H1 (cell line): ENCODE measurements around the gene FCRL5. TPM values are rescaled to one million over a fixed set of nuclear protein-coding genes. Genes with fewer than 3 reads are reported as not detected.

Experiments
- CTCF ChIA-PET: fragments of 300-600 bp; sonication (Branson Sonifier 250); formaldehyde crosslinking; loops from one replicate; lab custom pipeline; 2021; ENCODE audit not compliant: partially characterized antibody; lab: Charles Lee
- POLR2A ChIA-PET: fragments of 300-600 bp; sonication (Branson Sonifier 250); formaldehyde crosslinking; loops from one replicate; lab custom pipeline; 2021; ENCODE audit warnings: inconsistent platforms; ENCODE audit not compliant: partially characterized antibody; lab: Charles Lee
- DNase-seq, 2 experiments: peaks; one replicate each; pipeline versions ENCODE4 v3.0.0 to v3.0.0-alpha.2; 2010 to 2022; ENCODE audit warnings: low spot score in 2 of 2, low read depth in 1 of 2, mixed read lengths in 1 of 2
- FAIRE-seq: peaks from 2 replicates; lab custom pipeline; 2011; peaks lifted over from hg19 to GRCh38; lab: Jason Lieb, UNC
- H2AFZ ChIP-seq: 2 replicates; pipeline ENCODE4 v1.8.1; 2012; ENCODE audit warnings: low read length, inconsistent platforms
- H2AK5ac ChIP-seq: 2 replicates; pipeline ENCODE4 v1.6.1; 2013; ENCODE audit warnings: low read depth, low read length
- H2BK120ac ChIP-seq: replicated peaks from 2 replicates; pipeline ENCODE3; 2013; ENCODE audit warnings: low read depth, low read length, inconsistent platforms
- H2BK12ac ChIP-seq: 2 replicates; pipeline ENCODE4 v1.6.1; 2013; ENCODE audit warnings: low read depth, low read length
- H2BK15ac ChIP-seq: 2 replicates; pipeline ENCODE4 v1.6.1; 2013; ENCODE audit warnings: low read length
- H2BK20ac ChIP-seq: 2 replicates; pipeline ENCODE4 v1.6.1; 2013; ENCODE audit warnings: low read length
- H2BK5ac ChIP-seq: 2 replicates; pipeline ENCODE4 v1.6.1; 2013; ENCODE audit warnings: low read depth, low read length
- H3K14ac ChIP-seq: 2 replicates; pipeline ENCODE4 v1.6.1; 2013; ENCODE audit warnings: inconsistent platforms; ENCODE audit not compliant: insufficient read length
- H3K18ac ChIP-seq: 2 replicates; pipeline ENCODE4 v1.6.1; 2013; ENCODE audit warnings: low read length; ENCODE audit errors: extremely low read depth
- H3K23ac ChIP-seq: 2 replicates; pipeline ENCODE4 v1.6.1; 2013; ENCODE audit warnings: inconsistent platforms; ENCODE audit not compliant: insufficient read length
- H3K23me2 ChIP-seq: 2 replicates; pipeline ENCODE4 v1.6.1; 2013; ENCODE audit warnings: low read depth, low read length
- H3K27ac ChIP-seq: 2 replicates; pipeline ENCODE4 v1.6.1; 2011; ENCODE audit warnings: low read depth, low read length, inconsistent platforms
- H3K27me3 ChIP-seq, 4 experiments: replicated peaks in 1 of 4; 1 replicate in 1 of 4; 2 replicates in 3 of 4; pipeline versions ENCODE4 v1.6.1 to v1.8.1; 2011 to 2013; ENCODE audit warnings: low read length in 3 of 4, mild to moderate bottlenecking in 3 of 4, inconsistent platforms in 2 of 4, mixed read lengths in 2 of 4, moderate library complexity in 1 of 4; ENCODE audit not compliant: control insufficient read depth in 3 of 4, insufficient read depth in 3 of 4; ENCODE audit errors: extremely low read depth in 1 of 4
- H3K36me3 ChIP-seq, 4 experiments: 2 replicates each; pipeline versions ENCODE4 v1.6.1 to v1.8.1; 2011 to 2013; ENCODE audit warnings: mild to moderate bottlenecking in 4 of 4, low read length in 3 of 4, moderate library complexity in 2 of 4, control low read depth in 1 of 4, inconsistent platforms in 1 of 4; ENCODE audit not compliant: insufficient read depth in 4 of 4, control insufficient read depth in 2 of 4
- H3K4ac ChIP-seq: replicated peaks from 2 replicates; pipeline ENCODE3; 2013; ENCODE audit warnings: low read length, low read depth, mixed read lengths, inconsistent platforms; ENCODE audit not compliant: insufficient read length
- H3K4me1 ChIP-seq, 4 experiments: replicated peaks in 1 of 4; 1 replicate in 1 of 4; 2 replicates in 3 of 4; pipeline versions ENCODE4 v1.6.1 to v1.8.1; 2011 to 2013; ENCODE audit warnings: low read length in 3 of 4, inconsistent platforms in 2 of 4, mixed read lengths in 1 of 4; ENCODE audit not compliant: insufficient read depth in 4 of 4, control insufficient read depth in 3 of 4
- H3K4me2 ChIP-seq, 2 experiments: 2 replicates each; pipeline versions ENCODE4 v1.6.1 to v1.8.1; 2011 to 2013; ENCODE audit warnings: low read depth in 2 of 2, low read length in 2 of 2, control low read depth in 1 of 2, inconsistent platforms in 1 of 2, mild to moderate bottlenecking in 1 of 2; ENCODE audit not compliant: insufficient read depth in 1 of 2
- H3K4me3 ChIP-seq, 4 experiments: fragments of 200-600, 300-600 bp in 1 of 4; sonication (generic), shearing (Covaris generic), sonication (Bioruptor Twin) in 1 of 4; 2 replicates each; pipeline versions ENCODE4 v1.5.1 to v1.8.1; 2011 to 2016; ENCODE audit warnings: low read length in 4 of 4, low read depth in 3 of 4, control low read depth in 2 of 4, inconsistent platforms in 2 of 4, mild to moderate bottlenecking in 2 of 4, mixed read lengths in 1 of 4, moderate library complexity in 1 of 4; ENCODE audit not compliant: insufficient read depth in 2 of 4; ENCODE audit errors: extremely low read depth in 1 of 4
- H3K56ac ChIP-seq: replicated peaks from 2 replicates; pipeline ENCODE3; 2013; ENCODE audit warnings: low read depth, mild to moderate bottlenecking, mixed read lengths, low read length, inconsistent platforms; ENCODE audit not compliant: insufficient read length
- H3K79me1 ChIP-seq: 2 replicates; pipeline ENCODE4 v1.6.1; 2013; ENCODE audit warnings: low read depth, low read length, control low read depth
- H3K79me2 ChIP-seq, 2 experiments: 2 replicates each; pipeline versions ENCODE4 v1.6.1 to v1.8.1; 2012 to 2013; ENCODE audit warnings: low read length in 2 of 2, mild to moderate bottlenecking in 2 of 2, inconsistent platforms in 1 of 2; ENCODE audit not compliant: insufficient read depth in 2 of 2, control insufficient read depth in 1 of 2
- H3K9ac ChIP-seq, 4 experiments: replicated peaks in 1 of 4; 1 replicate in 1 of 4; 2 replicates in 3 of 4; pipeline versions ENCODE4 v1.6.1 to v1.8.1; 2011 to 2013; ENCODE audit warnings: low read depth in 3 of 4, low read length in 3 of 4, control low read depth in 2 of 4, mild to moderate bottlenecking in 2 of 4, moderate library complexity in 2 of 4, inconsistent platforms in 1 of 4; ENCODE audit errors: extremely low read depth in 1 of 4
- H3K9me3 ChIP-seq, 2 experiments: 2 replicates each; pipeline versions ENCODE4 v1.6.1 to v1.8.1; 2012 to 2013; ENCODE audit warnings: mild to moderate bottlenecking in 2 of 2, moderate library complexity in 2 of 2, control low read depth in 1 of 2, inconsistent platforms in 1 of 2, low read depth in 1 of 2, low read length in 1 of 2, mixed read lengths in 1 of 2; ENCODE audit not compliant: insufficient read depth in 2 of 2
- H4K20me1 ChIP-seq, 2 experiments: replicated peaks in 1 of 2; 2 replicates each; pipeline versions ENCODE3 to v1.8.1; 2011 to 2013; ENCODE audit warnings: inconsistent platforms in 2 of 2, low read length in 2 of 2, mild to moderate bottlenecking in 1 of 2; ENCODE audit not compliant: insufficient read depth in 2 of 2, control insufficient read depth in 1 of 2
- H4K5ac ChIP-seq: 2 replicates; pipeline ENCODE4 v1.6.1; 2013; ENCODE audit warnings: low read length, low read depth, mixed read lengths, inconsistent platforms; ENCODE audit not compliant: insufficient read length
- H4K8ac ChIP-seq: 2 replicates; pipeline ENCODE4 v1.8.0; 2013; ENCODE audit warnings: mild to moderate bottlenecking, moderate library complexity, low read length, inconsistent platforms; ENCODE audit not compliant: insufficient read depth; ENCODE audit errors: extremely low read depth
- H4K91ac ChIP-seq: replicated peaks from 2 replicates; pipeline ENCODE3; 2013; ENCODE audit warnings: low read length, mixed read lengths, inconsistent platforms; ENCODE audit not compliant: insufficient read length
- BACH1 ChIP-seq: IDR thresholded peaks from 2 replicates; pipeline ENCODE4 v1.6.1; 2012; ENCODE audit warnings: low read length, improper control_type of control experiment
- KDM4A ChIP-seq: IDR thresholded peaks from one replicate; pipeline ENCODE4 v1.7.1; 2012; ENCODE audit warnings: low read depth, mild to moderate bottlenecking, moderate library complexity, low read length, inconsistent platforms; ENCODE audit not compliant: severe bottlenecking
- RFX5 ChIP-seq: IDR thresholded peaks from 2 replicates; pipeline ENCODE4 v1.6.1; 2011; ENCODE audit warnings: low read depth, low read length, improper control_type of control experiment, borderline replicate concordance
- SAP30 ChIP-seq: fragments of 300-600 bp; sonication (generic); IDR thresholded peaks from 2 replicates; pipeline ENCODE4 v1.7.1; 2012; ENCODE audit warnings: low read length, moderate library complexity, mild to moderate bottlenecking, inconsistent platforms; ENCODE audit not compliant: insufficient read depth, insufficient replicate concordance
- SP1 ChIP-seq: IDR thresholded peaks from 2 replicates; pipeline ENCODE4 v1.6.1; 2011; ENCODE audit warnings: low read depth, low read length
- SRF ChIP-seq: IDR thresholded peaks from 2 replicates; pipeline ENCODE4 v1.6.1; 2011; ENCODE audit warnings: mild to moderate bottlenecking, low read depth, low read length, moderate library complexity
- WGBS, 2 experiments: shearing (Covaris generic) in 1 of 2; methylation state at CpG; one replicate each; pipeline versions ENCODE4 v1.1.6 to v1.1.7; 2013 to 2015; ENCODE audit warnings: low lambda C conversion rate in 2 of 2, mixed read lengths in 2 of 2, inconsistent platforms in 1 of 2, low coverage in 1 of 2, missing lambda C conversion rate in 1 of 2; ENCODE audit not compliant: insufficient replicate concordance in 2 of 2, insufficient coverage in 1 of 2, insufficient read length in 1 of 2; ENCODE audit errors: extremely low coverage in 1 of 2, missing lambda C conversion rate in 1 of 2; 5-methylcytosine and 5-hydroxymethylcytosine counted together
- polyA plus RNA-seq, 7 experiments: library from polyadenylated mRNA; depleted of rRNA in 3 of 7; stranded (reverse) in 5 of 7; unstranded in 2 of 7; fragments of >200 nt in 5 of 7; fragments of 200-250 nt in 2 of 7; gene quantifications; 1 replicate in 5 of 7; 2 replicates in 1 of 7; 4 replicates in 1 of 7; pipeline versions ENCODE4 v1.2.1 to v1.2.3, GENCODE V29; 2011 to 2013; ENCODE audit warnings: missing spikeins in 2 of 7, mixed read lengths in 2 of 7
- total RNA-seq: library from RNA; stranded (reverse); fragmentation: NEBNext Ultra II Directional; extraction: Animal tissue kit (Norgen Biotek cat#: 25700); gene quantifications from 2 replicates; pipeline ENCODE4 v1.2.1, GENCODE V29; 2021
- TF ChIP-seq, protein P1 (sequence below): IDR thresholded peaks from 2 replicates; pipeline ENCODE4 v1.6.1; 2012; ENCODE audit warnings: low read length, inconsistent platforms

The FCRL5 gene
- total and polyA plus RNA-seq, 2 of the 8 experiments (the other 6 are each of a cell fraction or from before 2014, with no cell fraction given): 1.0 to 2.6 TPM

DNA sequence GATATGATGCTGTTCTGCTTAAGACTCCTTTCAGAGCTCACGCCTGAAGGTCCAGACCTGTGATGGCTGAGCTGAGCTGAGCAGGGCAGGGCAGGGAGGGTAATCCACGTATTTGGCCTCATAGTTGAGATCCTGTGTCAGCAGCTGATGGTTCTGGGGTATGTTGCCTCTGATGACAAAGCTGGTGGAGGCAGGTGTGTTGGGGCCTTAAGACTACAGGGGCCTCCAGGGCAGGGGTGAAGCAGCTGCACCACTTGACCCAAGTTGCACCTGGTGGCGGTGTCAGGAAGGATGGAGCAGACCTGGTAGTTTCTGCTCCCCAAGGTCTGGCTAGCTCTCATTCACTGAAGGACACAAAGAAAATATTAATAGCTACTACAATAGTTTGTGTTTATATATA, 57.0 kb downstream of the FCRL5 start:
- Histone ChIP-seq H4K8ac (no peak overlapping the region), H4K91ac (no peak overlapping the region), H3K79me1 (no peaks in the 10 kb centered on the region), H3K27me3 (no peaks in the 10 kb centered on the region; a peak in 2 of 7 replicates), H2BK5ac (no peak overlapping the region), H3K9ac (no peak overlapping the region), H2BK15ac (no peak overlapping the region), H3K23ac (no peak overlapping the region), H3K27ac (no peak overlapping the region), H3K79me2 (no peaks in the 10 kb centered on the region), H4K20me1 (no peaks in the 10 kb centered on the region), H2BK12ac (no peak overlapping the region), H3K4ac (no peak overlapping the region), H2BK120ac (no peak overlapping the region), H2AFZ (no peak overlapping the region), H3K23me2 (no peaks in the 10 kb centered on the region), H3K18ac (no peak overlapping the region), H3K36me3 (no peaks in the 10 kb centered on the region), H3K4me2 (no peak overlapping the region), H2AK5ac (no peak overlapping the region), H3K9me3 (no peaks in the 10 kb centered on the region), H2BK20ac (no peak overlapping the region), H3K56ac (no peak overlapping the region), H3K4me1 (no peaks in the 10 kb centered on the region; a peak in 1 of 7 replicates), H3K4me3 (no peak overlapping the region), H3K14ac (no peak overlapping the region), H4K5ac (no peak overlapping the region)
- POLR2A ChIA-PET: no interaction called here
- FAIRE-seq (no peak), DNase-seq (no peak)
- 92% methylated on average over 3 of the region's 3 CpGs; no CpG with 5 or more reads in 1 of the 2 experiments for WGBS, 2 experiments
- CTCF ChIA-PET: interaction anchor here (0.6 to 3.7 kb wide), 47 partner anchors 8 to 627 kb away, joined by 3 to 34 read pairs (median 4); no protein-coding TSS in a partner anchor
- TF ChIP-seq SAP30: no peak
- no peak for TF ChIP-seq RFX5
- no peak for TF ChIP-seq KDM4A
- TF ChIP-seq SP1: no peak
- TF ChIP-seq SRF: no peak
- TF ChIP-seq, protein P1, sequence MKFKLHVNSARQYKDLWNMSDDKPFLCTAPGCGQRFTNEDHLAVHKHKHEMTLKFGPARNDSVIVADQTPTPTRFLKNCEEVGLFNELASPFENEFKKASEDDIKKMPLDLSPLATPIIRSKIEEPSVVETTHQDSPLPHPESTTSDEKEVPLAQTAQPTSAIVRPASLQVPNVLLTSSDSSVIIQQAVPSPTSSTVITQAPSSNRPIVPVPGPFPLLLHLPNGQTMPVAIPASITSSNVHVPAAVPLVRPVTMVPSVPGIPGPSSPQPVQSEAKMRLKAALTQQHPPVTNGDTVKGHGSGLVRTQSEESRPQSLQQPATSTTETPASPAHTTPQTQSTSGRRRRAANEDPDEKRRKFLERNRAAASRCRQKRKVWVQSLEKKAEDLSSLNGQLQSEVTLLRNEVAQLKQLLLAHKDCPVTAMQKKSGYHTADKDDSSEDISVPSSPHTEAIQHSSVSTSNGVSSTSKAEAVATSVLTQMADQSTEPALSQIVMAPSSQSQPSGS: no peak
- no peak for TF ChIP-seq BACH1
